Transverse colon (tissue), 4 donors: Measurements from ENCODE around the gene SLC5A2. TPM values are rescaled to one million over a fixed set of nuclear protein-coding genes. Genes with fewer than 3 reads are reported as not detected.

Experiments
- DNase-seq: peaks from one replicate; pipeline ENCODE4 v3.0.0-alpha.2; 2019
- H3K27ac ChIP-seq, 4 donors: fragments of 200-600 bp; sonication (generic); 2 replicates each; pipeline ENCODE4 v1.5.1; 2016 to 2018; ENCODE audit warnings: inconsistent platforms in 4 of 4
- H3K27me3 ChIP-seq: fragments of 200-600 bp; sonication (generic); 2 replicates; pipeline ENCODE4 v1.5.1; 2017; ENCODE audit warnings: inconsistent platforms
- H3K36me3 ChIP-seq, 4 donors: fragments of 200-600 bp; sonication (generic); 2 replicates each; pipeline ENCODE4 v1.5.1; 2017 to 2019; ENCODE audit warnings: inconsistent platforms in 4 of 4
- H3K4me1 ChIP-seq, 4 donors: fragments of 200-600 bp; sonication (generic); 2 replicates each; pipeline ENCODE4 v1.5.1; 2017 to 2020; ENCODE audit warnings: inconsistent platforms in 4 of 4
- H3K4me3 ChIP-seq, 4 donors: fragments of 200-600 bp; sonication (generic); 1 replicate in 1 of 4; 2 replicates in 3 of 4; pipeline versions ENCODE4 v1.5.1 to v1.6.1; 2017 to 2019; ENCODE audit warnings: inconsistent platforms in 4 of 4
- H3K9me3 ChIP-seq, 2 donors: fragments of 200-600 bp; sonication (generic); 2 replicates each; pipeline ENCODE4 v1.5.1; 2017 to 2019; ENCODE audit warnings: inconsistent platforms in 2 of 2
- CTCF ChIP-seq, 5 experiments: fragments of 200-600 bp in 3 of 5; fragments of 450-650 bp in 2 of 5; sonication (generic) in 3 of 5; IDR thresholded peaks; 1 replicate in 2 of 5; 2 replicates in 3 of 5; pipeline ENCODE4 v1.5.1; 2016 to 2017; ENCODE audit warnings: antibody characterized with exemption in 5 of 5, inconsistent platforms in 3 of 5, mild to moderate bottlenecking in 2 of 5, moderate library complexity in 1 of 5
- EP300 ChIP-seq: sonication (generic); formaldehyde crosslinking; IDR thresholded peaks from one replicate; pipeline ENCODE4 v1.6.1; 2017; ENCODE audit warnings: antibody characterized with exemption, low read depth
- POLR2A ChIP-seq: fragments of 450-650 bp; IDR thresholded peaks from one replicate; pipeline ENCODE4 v1.6.1; 2016; ENCODE audit warnings: antibody characterized with exemption, mild to moderate bottlenecking, moderate library complexity
- POLR2AphosphoS5 ChIP-seq, 3 donors: sonication (generic); formaldehyde crosslinking; IDR thresholded peaks; one replicate each; pipeline ENCODE4 v1.6.1; 2016; ENCODE audit warnings: antibody characterized with exemption in 3 of 3
- WGBS, 2 donors: methylation state at CpG; one replicate each; pipeline ENCODE4 v1.1.5; 2018; ENCODE audit warnings: low coverage in 1 of 2; 5-methylcytosine and 5-hydroxymethylcytosine counted together
- in situ Hi-C, 4 donors: fragments of 200-750 bp; cut with MboI; loops; one replicate each; pipeline versions ENCODE4 v1.15.0 to v1.15.1; 2017; ENCODE audit warnings: low sequenced_read_pairs in 3 of 4, low pct_ligation_motif_present in 1 of 4, low pct_unique_long_range_greater_than_20kb in 1 of 4
- intact Hi-C: fragments of 100-400 bp; cut with DNase I; formaldehyde crosslinking; loops from one replicate; pipeline ENCODE4 v1.15.1; 2023; ENCODE audit warnings: low total_unique reads
- total RNA-seq, 4 donors: library from RNA; depleted of rRNA; stranded (reverse); fragments of >200 nt; gene quantifications; one replicate each; pipeline ENCODE4 v1.1.0, GENCODE V29; 2016

Gene SLC5A2
- total RNA-seq, 4 donors from 2014 or later: not detected

- Histone ChIP-seq H3K36me3 (no peaks in the 10 kb centered on the region), H3K27ac (peak overlapping the region; percentile 93 to 95 (median 94)), H3K4me1 (peaks cover 17 to 36% (median 23%) of the 10 kb centered on the region in 4 donors), H3K27me3 (no peaks in the 10 kb centered on the region), H3K4me3 (peak overlapping the region; percentile 85 to 93 (median 89)), H3K9me3 (no peaks in the 10 kb centered on the region)
- intact Hi-C loops (no loop called here), in situ Hi-C loops (no loop called here)
- TF ChIP-seq POLR2A (no peak), EP300 (no peak), CTCF (IDR thresholded peaks at IDR 0.05) (no peak), POLR2AphosphoS5 (IDR thresholded peaks at IDR 0.05) (no peak)
- no peak for DNase-seq
- WGBS, 2 donors: 2% methylated on average over 12 of the region's 12 CpGs; no CpG with 5 or more reads in 1 of the 2 donors
Observed at GRCh38 chr16:31507617-31507928, 24.6 kb downstream of the SLC5A2 start.

- peaks cover 17 to 36% (median 23%) of the 10 kb centered on the region in 4 donors for H3K4me1 ChIP-seq
- TF ChIP-seq POLR2A: peak; percentile 87
- TF ChIP-seq POLR2AphosphoS5 (IDR thresholded peaks at IDR 0.05): peak; percentile 91 to 92 (median 92)
- TF ChIP-seq CTCF (IDR thresholded peaks at IDR 0.05): no peak
- H3K36me3 ChIP-seq: no peaks in the 10 kb centered on the region
- no peaks in the 10 kb centered on the region for H3K27me3 ChIP-seq
- peak within 1 kb of the TSS; percentile 93 to 95 (median 94) for H3K27ac ChIP-seq
- in situ Hi-C loops: no loop called here
- WGBS, 2 donors: 1% methylated on average over 28 of the region's 65 CpGs; no CpG with 5 or more reads in 1 of the 2 donors
- peak within 1 kb of the TSS; percentile 85 to 93 (median 89) for H3K4me3 ChIP-seq
- peak; percentile 93 for DNase-seq
- intact Hi-C loops: no loop called here
- H3K9me3 ChIP-seq: no peaks in the 10 kb centered on the region
Observed at GRCh38 chr16:31507929-31508705, 25.2 kb downstream of the SLC5A2 start, which contains the start of gene RUSF1. Gene RUSF1 (minus strand): TSS chr16:31508391. CDS start chr16:31508373, 18 bp downstream.

GRCh38 chr16:31508706-31509195 is 25.8 kb downstream of the SLC5A2 start:
- peak overlapping the region; percentile 93 to 95 (median 94) for H3K27ac ChIP-seq
- in situ Hi-C loops (no loop called here), intact Hi-C loops (no loop called here)
- TF ChIP-seq EP300 (no peak), POLR2A (no peak), POLR2AphosphoS5 (IDR thresholded peaks at IDR 0.05) (no peak), CTCF (IDR thresholded peaks at IDR 0.05) (no peak)
- no peaks in the 10 kb centered on the region for H3K36me3 ChIP-seq
- peaks cover 17 to 36% (median 23%) of the 10 kb centered on the region in 4 donors for H3K4me1 ChIP-seq
- H3K9me3 ChIP-seq: no peaks in the 10 kb centered on the region
- peak overlapping the region; percentile 85 to 93 (median 89) for H3K4me3 ChIP-seq
- 14 to 15% methylated on average over 6 of the region's 6 CpGs for WGBS, 2 donors
- no peak for DNase-seq
- H3K27me3 ChIP-seq: no peaks in the 10 kb centered on the region

- no peak overlapping the region for H3K27ac ChIP-seq
- TF ChIP-seq CTCF (IDR thresholded peaks at IDR 0.05) (no peak), EP300 (no peak), POLR2A (no peak), POLR2AphosphoS5 (IDR thresholded peaks at IDR 0.05) (no peak)
- in situ Hi-C loops: loop anchor here in 1 of 4 donors (10.0 kb wide), 1 partner anchor 182 kb away; no protein-coding TSS in a partner anchor
- intact Hi-C loops: no loop called here
- no peak for DNase-seq
- WGBS, 2 donors: 68 to 90% methylated on average over 5 to 6 of the region's 6 CpGs
- H3K9me3 ChIP-seq: no peaks in the 10 kb centered on the region
- H3K4me1 ChIP-seq: peaks cover 7 to 14% (median 10%) of the 10 kb centered on the region in 4 donors
- H3K27me3 ChIP-seq: no peaks in the 10 kb centered on the region
- no peaks in the 10 kb centered on the region for H3K36me3 ChIP-seq
- H3K4me3 ChIP-seq: no peak overlapping the region
Observed at GRCh38 chr16:31513126-31513525, 30.2 kb downstream of the SLC5A2 start.
